ENCODE measurements around the gene GRIN2C. TPM values are rescaled to one million over a fixed set of nuclear protein-coding genes. Genes with fewer than 3 reads are reported as not detected.
A peak's percentile ranks its signal among the peaks of the same experiment; 100 is the strongest.

The GRIN2C gene
- total RNA-seq, 1 donor from 2014 or later = 1.2 TPM

- DNase-seq (ENCODE audit: low spot score in 2 of 2) (no peak), FAIRE-seq (no peak)
Measured at GRCh38 chr17:74865504-74866197, 6.0 kb upstream of the GRIN2C start.

DNA sequence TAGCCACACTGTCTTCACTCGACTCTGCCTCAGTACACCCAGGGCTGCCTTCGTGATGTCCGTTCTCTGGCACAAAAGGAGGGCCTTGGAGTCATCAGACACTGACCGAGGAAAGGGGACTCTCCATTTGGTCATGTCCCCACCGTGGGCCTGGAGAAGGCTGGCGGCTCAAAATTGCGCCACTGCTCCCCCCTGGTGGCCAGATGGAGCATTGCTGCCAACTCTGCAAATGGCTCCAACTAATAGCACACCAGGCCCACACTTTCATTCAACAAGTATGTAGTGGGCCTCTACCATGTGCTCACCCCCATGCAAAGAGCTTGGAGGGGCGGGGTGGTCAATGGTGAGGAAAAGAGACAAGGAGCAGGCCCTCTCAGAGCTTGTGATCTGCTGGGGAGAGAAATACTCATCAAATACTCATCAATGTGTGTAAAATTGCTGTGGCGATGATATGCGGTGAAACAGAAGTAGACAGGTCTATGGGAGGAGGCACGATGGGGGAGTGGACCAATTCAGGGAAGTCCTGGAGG lies 5.2 kb upstream of the GRIN2C start:
- peak; percentile 86 to 92 for DNase-seq (ENCODE audit: low spot score in 2 of 2)

GRCh38 chr17:74864297-74864865 lies 4.7 kb upstream of the GRIN2C start:
- FAIRE-seq = no peak
- DNase-seq (ENCODE audit: low spot score in 2 of 2) = no peak

More for the DNA sequence above, 5.2 kb upstream of the GRIN2C start:
- FAIRE-seq = no peak

DNA sequence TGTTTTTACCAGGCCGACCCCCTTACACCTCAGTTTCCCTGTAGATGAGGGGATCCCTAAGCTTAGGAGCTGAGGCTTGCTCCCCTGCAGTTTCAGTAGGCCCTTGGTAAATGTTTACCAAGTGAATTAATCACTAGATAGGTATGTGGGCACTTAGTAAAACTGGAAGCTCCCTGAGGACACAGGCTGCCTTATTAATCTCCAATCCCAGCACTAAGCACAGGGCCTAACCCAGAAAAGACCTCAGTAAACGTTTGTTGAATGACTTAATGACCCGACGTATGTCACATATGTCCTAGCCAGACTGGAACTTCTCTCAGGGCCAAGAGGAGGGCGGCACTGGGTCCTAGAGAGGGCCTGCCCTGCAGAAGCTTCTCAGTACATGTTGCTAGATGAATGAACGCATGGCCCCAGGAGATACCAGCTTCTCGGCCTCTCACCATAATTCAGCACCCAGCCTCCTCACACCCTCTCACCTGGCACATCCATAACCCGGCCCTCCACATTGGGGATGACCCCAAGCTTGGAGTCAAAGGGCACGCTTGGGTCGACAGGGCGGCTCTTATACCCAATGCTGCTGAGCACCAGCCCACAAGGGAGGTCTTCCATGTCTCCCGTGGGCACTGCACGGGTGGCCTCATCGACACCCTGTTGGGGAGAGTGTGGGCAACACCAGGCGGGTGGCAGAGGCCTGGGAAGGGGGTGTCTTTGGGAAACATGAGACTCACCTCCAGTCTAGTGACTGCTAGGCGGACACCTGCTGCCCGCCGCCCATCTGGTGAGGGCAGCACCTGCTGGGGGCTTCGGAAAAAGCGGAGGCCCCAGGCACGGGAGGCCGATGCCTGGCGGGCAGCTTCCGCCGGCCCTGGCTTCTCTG lies 4.0 kb upstream of the GRIN2C start:
- no peak for FAIRE-seq
- no peak for DNase-seq (ENCODE audit: low spot score in 2 of 2)

DNA sequence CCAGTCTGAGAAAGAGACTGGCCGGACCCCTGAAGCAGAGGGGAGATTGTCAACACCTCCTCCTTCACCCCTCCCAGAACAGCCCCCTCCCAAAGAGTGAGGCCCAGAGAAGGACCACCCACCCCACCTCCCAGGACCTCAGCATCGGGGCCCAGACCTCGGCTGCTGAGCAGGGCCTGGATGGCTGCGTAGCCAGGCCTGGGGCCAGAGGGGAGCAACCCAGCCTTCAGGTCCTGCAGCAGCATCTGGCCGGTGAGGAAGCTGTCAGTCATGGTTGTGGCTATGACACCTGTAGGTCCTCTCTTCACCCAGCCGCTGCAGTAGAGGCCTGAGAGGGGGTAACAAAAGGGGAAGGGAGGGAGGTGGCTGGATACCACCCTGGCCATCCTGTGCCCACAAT lies 3.2 kb upstream of the GRIN2C start:
- FAIRE-seq (no peak), DNase-seq (ENCODE audit: low spot score in 2 of 2) (no peak)

DNA sequence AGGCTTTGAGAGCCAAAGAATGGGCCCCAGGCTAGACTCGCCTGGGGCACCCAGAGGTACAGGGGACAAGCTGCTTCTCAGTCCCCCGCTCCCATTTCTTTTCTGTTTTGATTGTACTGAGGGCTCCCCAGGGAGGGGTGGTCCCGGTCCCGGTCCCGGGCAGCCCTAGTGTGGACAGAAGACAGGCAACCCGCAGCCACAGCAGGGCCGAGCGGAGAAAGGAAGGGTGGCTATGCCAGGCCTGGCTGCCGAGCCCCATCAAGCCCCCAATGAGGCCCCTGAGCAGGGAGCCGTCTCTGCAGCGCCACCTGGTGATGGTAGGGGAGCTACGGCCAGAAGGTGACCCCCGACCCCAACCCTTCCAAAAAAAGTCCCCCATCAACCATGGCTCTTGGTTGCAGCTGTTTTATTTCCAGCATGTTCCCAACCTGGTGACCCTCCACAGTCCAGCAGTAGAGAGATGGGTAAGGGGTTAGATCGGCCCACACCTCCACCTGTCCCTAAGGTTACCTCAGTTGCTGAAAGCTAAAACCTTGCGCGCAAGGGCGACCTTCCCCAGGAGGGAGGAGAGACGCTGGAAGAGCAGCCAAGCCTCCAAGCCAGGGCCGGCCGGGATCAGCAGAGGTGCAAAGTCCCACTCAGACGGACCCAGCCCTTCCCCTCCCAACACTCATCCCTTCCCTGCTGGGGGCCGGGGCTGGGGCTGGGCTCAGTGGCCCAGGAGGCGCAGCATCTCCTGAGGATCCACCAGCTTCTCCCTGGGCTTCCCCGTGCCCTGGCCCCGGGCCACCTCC lies 2.6 kb upstream of the GRIN2C start:
- DNase-seq (ENCODE audit: low spot score in 2 of 2) = peak; percentile 78 to 83
- no peak for FAIRE-seq

- FAIRE-seq (no peak), DNase-seq (ENCODE audit: low spot score in 2 of 2) (no peak)
Measured at GRCh38 chr17:74861662-74862107, 2.0 kb upstream of the GRIN2C start.

DNA sequence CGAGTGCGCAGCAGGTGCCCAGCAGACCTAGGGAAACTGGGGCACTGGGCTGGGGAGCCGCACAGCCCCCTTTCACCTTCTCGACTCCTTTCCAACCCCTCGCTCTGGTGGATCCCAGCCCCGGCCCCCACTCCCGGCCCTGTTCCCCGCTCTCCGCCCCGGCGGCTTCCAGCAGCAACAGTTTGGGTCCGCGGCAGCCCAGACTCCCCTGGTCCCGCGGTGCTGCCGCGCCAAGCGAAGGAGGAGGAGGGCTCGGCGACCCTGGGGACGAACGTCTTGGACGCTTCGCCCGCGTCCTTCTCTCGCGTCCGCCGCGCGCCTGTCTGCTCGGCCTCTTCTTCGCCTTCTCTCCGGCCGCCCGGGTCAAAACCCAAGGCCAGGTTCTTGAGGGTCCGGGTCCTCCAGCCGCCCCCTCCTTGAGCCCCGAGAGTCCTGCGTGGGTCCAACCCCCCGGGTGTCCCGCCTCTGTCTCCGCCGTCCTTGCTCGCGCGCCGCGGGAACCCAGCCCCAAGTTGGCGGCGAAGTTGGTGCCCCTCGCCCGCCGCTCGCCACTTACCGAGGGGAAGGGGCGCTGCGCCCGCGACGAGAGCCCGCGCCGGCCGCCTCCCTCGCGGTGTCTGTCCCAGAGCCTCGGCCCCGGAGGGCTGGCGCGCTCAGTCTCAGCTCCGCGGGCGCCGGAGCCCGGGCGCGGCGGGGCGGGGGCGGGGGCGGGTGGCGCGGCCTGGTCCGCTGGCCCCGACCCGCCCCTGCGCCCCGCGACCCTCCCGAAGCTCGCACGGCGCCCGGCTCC lies 1.4 kb upstream of the GRIN2C start:
- DNase-seq (ENCODE audit: low spot score in 2 of 2) = no peak
- no peak for FAIRE-seq

DNA sequence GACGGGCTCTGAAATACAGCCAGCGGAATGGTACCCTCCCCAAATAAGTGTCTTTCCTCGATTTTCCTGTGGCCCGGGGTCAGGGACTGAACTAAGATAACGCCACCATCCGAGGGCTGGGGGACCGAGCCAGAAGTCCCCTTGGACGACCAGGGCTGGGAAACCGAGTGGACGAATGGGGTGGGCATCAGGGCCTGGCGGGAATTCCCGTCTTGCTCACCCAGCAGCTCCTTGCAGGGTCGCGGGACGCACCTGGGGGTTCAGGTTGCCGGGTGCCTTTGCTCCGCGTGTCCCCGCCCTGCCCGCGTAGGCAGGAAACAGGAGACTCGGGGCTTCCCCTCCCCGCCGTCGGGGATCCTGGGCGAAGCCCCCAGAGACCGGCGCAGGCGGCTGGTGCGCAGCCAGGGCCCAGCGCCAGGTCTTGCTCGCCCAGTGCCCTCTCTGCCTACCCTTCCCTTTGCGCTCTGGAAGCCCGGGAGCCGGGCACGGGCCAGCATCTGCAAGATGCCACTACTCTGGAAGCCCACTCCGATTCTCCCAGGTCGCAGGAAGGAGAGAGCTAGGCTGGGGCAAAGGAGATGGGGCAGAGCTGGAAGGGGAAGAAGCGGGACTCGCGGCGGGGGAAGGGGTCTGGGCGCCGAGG lies 665 bp upstream of the GRIN2C start:
- FAIRE-seq (no peak), DNase-seq (ENCODE audit: low spot score in 2 of 2) (peak in 1 of 2 donors; percentile 66)

DNA sequence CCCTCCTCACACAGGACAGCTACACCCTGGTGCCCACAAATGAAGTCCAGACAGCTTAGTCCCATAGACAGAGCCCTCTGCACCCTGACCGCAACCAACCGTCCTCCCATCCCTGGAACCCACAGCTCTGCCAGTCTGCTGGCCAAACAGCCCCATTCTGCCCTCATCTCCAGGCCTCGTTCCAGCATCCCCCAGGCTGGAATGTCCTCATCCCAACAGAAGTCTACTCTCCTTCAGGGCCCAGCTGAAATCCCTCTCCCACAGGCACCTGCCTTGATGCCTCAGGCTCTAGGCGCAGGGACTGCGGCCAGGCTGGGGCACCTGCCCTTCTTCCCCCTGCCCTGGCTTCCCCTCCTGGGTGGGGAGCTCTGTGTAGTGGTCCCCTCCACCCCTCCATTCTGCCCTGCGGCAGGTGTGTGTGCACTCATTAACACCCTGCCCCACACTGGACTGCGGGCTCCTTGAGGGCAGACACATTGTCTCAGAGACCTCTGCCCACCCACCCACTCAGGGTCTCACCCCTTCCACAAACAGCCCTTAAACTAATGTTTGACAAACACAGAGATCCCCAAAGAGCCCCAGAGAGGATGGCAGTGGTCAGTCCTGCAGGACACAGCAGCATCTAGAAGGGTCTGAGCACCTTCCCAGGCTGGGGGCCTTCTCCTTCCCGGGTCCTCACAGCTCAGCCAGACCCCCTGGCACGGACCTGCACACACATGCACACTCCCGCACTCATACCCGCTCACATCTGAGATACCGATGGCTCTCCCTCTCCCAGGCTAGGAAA lies 820 bp downstream of the GRIN2C start:
- DNase-seq (ENCODE audit: low spot score in 2 of 2) (no peak), FAIRE-seq (no peak)

DNA sequence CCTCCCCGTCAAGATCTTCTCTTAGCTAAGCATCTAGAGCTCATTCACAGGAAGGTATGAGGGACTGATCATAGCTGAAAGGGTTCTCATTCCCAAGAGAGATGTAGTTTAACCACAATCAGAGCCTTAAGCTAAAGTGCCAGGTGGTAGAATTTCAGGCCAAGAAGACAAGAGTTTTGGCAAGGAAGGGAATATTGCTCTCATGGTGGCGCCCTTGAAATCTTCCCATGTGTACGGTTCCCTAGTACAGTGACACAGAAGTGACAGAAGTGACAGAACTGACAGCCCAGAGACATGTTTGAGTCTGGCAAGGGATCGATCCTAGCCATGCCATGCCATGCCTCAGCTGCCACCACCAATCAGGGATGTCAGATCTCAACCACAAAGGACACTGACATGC lies 2.5 kb downstream of the GRIN2C start:
- FAIRE-seq = no peak
- no peak for DNase-seq (ENCODE audit: low spot score in 2 of 2)

GRCh38 chr17:74856112-74856511 lies 3.6 kb downstream of the GRIN2C start:
- FAIRE-seq (no peak), DNase-seq (ENCODE audit: low spot score in 2 of 2) (no peak)

DNA sequence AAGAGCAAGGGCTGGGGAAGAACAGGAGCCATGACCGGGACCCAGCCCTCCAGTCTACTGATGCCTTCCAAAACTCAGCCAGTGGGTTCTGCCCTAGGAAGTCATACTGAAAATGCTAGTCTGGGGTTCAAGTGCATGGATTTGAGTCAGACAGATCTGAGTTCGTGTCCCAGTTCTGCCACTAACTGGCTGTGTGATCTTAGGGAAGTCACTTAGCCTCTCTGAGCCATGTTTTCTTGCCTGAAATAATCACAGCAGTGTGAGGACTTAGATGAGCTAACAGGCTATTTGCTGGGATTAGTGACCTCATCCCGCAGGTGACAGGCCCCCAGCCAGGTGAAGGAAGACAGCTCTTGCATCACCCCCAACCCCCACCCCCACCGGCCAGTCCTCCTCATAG lies 4.4 kb downstream of the GRIN2C start:
- DNase-seq (ENCODE audit: low spot score in 2 of 2) = no peak
- FAIRE-seq = no peak

DNA sequence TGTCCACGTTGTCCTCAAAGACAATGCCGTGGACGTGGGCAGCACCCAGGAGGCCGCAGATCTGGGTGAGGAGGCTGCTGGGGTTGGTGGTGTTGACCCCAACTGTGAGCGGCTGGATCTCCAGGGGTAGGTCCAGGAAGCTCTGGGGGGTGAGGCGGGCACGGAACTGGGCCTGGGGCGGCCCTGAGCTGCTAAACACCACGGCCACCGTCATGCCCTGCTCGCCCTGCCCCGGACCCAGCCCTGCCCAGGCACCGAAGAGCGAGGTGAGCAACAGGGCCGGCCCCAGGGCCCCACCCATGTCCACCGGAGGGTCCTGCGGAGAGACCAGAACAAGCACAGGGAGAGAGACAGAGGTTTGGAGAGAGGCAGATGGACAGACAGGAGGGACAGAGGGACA lies 4.9 kb downstream of the GRIN2C start:
- no peak for DNase-seq (ENCODE audit: low spot score in 2 of 2)
- no peak for FAIRE-seq

GRCh38 chr17:74853669-74854068 lies 6.0 kb downstream of the GRIN2C start:
- FAIRE-seq = no peak
- no peak for DNase-seq (ENCODE audit: low spot score in 2 of 2)

DNA sequence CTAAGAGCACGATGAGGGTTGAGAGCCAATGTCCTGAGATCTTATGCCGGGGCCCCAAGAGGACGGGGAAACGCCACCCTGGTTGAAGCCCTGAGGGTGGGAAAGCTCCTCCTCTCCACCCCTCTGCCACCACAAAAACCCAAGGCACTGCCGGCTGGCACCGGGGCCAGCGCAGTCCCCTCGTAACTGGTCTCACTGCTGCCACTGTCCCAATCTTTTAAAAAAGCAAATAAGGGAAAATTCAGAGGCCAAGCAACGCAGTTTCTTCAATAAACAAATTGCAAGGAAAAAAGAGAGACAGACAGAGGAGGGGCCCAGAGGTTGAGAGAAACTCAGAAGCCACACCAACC lies 6.7 kb downstream of the GRIN2C start:
- no peak for FAIRE-seq
- no peak for DNase-seq (ENCODE audit: low spot score in 2 of 2)

- DNase-seq (ENCODE audit: low spot score in 2 of 2) (no peak), FAIRE-seq (no peak)
Measured at GRCh38 chr17:74852237-74853047, 7.2 kb downstream of the GRIN2C start.
